Activated gamma-delta T cell treated with anti-CD3 and anti-CD28 coated beads, Interleukin-2, amount 50 U/mL, for 16 hours (primary cell): ENCODE results near the gene ESYT3.
"Not testable (repeated sequence)": the region's sequence is repeated elsewhere in the genome, so short reads cannot be mapped to it uniquely, and the experiment has no call there.

Experiments
- DNase-seq: peaks from one replicate; pipeline ENCODE4 v3.0.0-alpha.2; 2020; ENCODE audit warnings: low read depth

Gene ESYT3

GRCh38 chr3:138443091-138443490 lies 8.7 kb downstream of the ESYT3 start:
- DNase-seq, result no peak

GRCh38 chr3:138443521-138444503 lies 9.4 kb downstream of the ESYT3 start:
- DNase-seq, result no peak

GRCh38 chr3:138445236-138445635 lies 10.8 kb downstream of the ESYT3 start:
- no peak for DNase-seq

- no peak for DNase-seq
Observed at GRCh38 chr3:138445654-138446053, 11.2 kb downstream of the ESYT3 start.

GRCh38 chr3:138448631-138449030 lies 14.2 kb downstream of the ESYT3 start:
- DNase-seq, result no peak

- DNase-seq, result no peak
Observed at GRCh38 chr3:138449490-138449889, 15.1 kb downstream of the ESYT3 start.

- DNase-seq, result no peak
Observed at GRCh38 chr3:138450181-138450580, 15.8 kb downstream of the ESYT3 start.

- no peak for DNase-seq
Observed at GRCh38 chr3:138450704-138451424, 16.4 kb downstream of the ESYT3 start.

GRCh38 chr3:138451595-138452162 lies 17.3 kb downstream of the ESYT3 start:
- DNase-seq, result no peak

- no peak for DNase-seq
Observed at GRCh38 chr3:138452436-138452835, 18.0 kb downstream of the ESYT3 start.

GRCh38 chr3:138453940-138454339 lies 19.5 kb downstream of the ESYT3 start:
- DNase-seq, result not testable (repeated sequence)

- no peak for DNase-seq
Observed at GRCh38 chr3:138455801-138456716, 21.6 kb downstream of the ESYT3 start.

GRCh38 chr3:138456961-138457862 lies 22.8 kb downstream of the ESYT3 start:
- no peak for DNase-seq

- no peak for DNase-seq
Observed at GRCh38 chr3:138457863-138458735, 23.7 kb downstream of the ESYT3 start.

- DNase-seq, result no peak
Observed at GRCh38 chr3:138458774-138459499, 24.5 kb downstream of the ESYT3 start.

GRCh38 chr3:138459619-138460535 lies 25.5 kb downstream of the ESYT3 start:
- no peak for DNase-seq

GRCh38 chr3:138460536-138461205 lies 26.3 kb downstream of the ESYT3 start:
- DNase-seq, result no peak
